Liver (tissue), 3 donors: ENCODE results near the gene CMC2.

Experiments
- EGR1 ChIP-seq, 2 donors: IDR thresholded peaks; 2 replicates each; pipeline ENCODE4 v1.6.1; 2016 to 2018; ENCODE audit warnings: antibody characterized with exemption in 2 of 2, low read depth in 2 of 2
- YY1 ChIP-seq: IDR thresholded peaks from 2 replicates; pipeline ENCODE4 v1.6.1; 2016; ENCODE audit warnings: antibody characterized with exemption, mild to moderate bottlenecking
- TF ChIP-seq, protein P1 (sequence below): fragments of 150-350 bp; IDR thresholded peaks from 2 replicates; pipeline ENCODE4 v1.5.1; 2017; ENCODE audit warnings: improper control_type of control experiment, low read depth, low read length; ENCODE audit not compliant: missing input control
- TF ChIP-seq, protein P2 (sequence below): IDR thresholded peaks from 2 replicates; pipeline ENCODE4 v1.6.1; 2016; ENCODE audit warnings: antibody characterized with exemption
- TF ChIP-seq, protein P3 (sequence below): IDR thresholded peaks from 2 replicates; pipeline ENCODE4 v1.6.1; 2016; ENCODE audit warnings: antibody characterized with exemption, mild to moderate bottlenecking
- donor health status: healthy.
- donor health status: healthy.

DNA sequence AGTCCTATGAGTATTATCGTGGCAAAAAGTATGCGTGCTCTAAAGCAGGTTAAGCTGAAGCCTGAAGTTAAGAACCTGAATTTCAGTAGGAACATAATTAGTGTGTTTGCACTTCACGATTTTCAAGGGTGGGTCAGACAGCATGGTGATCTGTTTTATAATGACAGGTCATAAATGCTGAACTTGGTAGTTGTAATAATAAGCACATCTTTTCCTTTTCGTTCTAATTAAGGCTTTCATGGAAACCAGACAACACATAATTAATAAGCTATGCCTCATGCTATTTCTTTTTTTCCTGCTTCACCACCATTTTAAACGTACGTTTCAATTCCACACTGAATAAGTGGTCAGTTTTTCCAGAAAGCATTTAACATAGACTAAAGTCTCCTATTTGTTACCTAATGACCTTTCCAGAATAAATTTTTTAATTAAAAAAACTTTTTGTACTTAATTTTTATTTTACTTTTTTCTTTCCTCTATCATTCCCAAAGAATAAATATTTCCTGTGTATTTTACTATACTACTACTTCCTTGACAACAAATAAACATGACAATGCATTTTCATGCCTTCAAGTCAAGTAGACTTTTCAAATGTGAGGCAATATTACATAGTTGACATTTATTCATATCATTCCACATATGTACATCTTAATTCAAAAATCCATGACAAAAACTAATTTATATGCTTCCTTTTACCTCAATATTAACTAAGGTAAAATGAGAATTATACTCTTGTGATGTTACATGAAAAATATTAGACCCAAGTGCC, 22.4 kb downstream of the CMC2 start:
- TF ChIP-seq, protein P1, sequence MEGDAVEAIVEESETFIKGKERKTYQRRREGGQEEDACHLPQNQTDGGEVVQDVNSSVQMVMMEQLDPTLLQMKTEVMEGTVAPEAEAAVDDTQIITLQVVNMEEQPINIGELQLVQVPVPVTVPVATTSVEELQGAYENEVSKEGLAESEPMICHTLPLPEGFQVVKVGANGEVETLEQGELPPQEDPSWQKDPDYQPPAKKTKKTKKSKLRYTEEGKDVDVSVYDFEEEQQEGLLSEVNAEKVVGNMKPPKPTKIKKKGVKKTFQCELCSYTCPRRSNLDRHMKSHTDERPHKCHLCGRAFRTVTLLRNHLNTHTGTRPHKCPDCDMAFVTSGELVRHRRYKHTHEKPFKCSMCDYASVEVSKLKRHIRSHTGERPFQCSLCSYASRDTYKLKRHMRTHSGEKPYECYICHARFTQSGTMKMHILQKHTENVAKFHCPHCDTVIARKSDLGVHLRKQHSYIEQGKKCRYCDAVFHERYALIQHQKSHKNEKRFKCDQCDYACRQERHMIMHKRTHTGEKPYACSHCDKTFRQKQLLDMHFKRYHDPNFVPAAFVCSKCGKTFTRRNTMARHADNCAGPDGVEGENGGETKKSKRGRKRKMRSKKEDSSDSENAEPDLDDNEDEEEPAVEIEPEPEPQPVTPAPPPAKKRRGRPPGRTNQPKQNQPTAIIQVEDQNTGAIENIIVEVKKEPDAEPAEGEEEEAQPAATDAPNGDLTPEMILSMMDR, result no peak
- no peak for TF ChIP-seq EGR1 (IDR thresholded peaks at IDR 0.05; ENCODE audit: low read depth in 2 of 2)
- TF ChIP-seq YY1, result no peak
- TF ChIP-seq, protein P2, sequence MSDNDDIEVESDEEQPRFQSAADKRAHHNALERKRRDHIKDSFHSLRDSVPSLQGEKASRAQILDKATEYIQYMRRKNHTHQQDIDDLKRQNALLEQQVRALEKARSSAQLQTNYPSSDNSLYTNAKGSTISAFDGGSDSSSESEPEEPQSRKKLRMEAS, result no peak
- TF ChIP-seq, protein P3, sequence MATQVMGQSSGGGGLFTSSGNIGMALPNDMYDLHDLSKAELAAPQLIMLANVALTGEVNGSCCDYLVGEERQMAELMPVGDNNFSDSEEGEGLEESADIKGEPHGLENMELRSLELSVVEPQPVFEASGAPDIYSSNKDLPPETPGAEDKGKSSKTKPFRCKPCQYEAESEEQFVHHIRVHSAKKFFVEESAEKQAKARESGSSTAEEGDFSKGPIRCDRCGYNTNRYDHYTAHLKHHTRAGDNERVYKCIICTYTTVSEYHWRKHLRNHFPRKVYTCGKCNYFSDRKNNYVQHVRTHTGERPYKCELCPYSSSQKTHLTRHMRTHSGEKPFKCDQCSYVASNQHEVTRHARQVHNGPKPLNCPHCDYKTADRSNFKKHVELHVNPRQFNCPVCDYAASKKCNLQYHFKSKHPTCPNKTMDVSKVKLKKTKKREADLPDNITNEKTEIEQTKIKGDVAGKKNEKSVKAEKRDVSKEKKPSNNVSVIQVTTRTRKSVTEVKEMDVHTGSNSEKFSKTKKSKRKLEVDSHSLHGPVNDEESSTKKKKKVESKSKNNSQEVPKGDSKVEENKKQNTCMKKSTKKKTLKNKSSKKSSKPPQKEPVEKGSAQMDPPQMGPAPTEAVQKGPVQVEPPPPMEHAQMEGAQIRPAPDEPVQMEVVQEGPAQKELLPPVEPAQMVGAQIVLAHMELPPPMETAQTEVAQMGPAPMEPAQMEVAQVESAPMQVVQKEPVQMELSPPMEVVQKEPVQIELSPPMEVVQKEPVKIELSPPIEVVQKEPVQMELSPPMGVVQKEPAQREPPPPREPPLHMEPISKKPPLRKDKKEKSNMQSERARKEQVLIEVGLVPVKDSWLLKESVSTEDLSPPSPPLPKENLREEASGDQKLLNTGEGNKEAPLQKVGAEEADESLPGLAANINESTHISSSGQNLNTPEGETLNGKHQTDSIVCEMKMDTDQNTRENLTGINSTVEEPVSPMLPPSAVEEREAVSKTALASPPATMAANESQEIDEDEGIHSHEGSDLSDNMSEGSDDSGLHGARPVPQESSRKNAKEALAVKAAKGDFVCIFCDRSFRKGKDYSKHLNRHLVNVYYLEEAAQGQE, result no peak
